Breast epithelium (tissue), 4 donors: Measurements from ENCODE around the gene PSMG1. TPM values are rescaled to one million over a fixed set of nuclear protein-coding genes. Genes with fewer than 3 reads are reported as not detected.

Source experiments
- DNase-seq, 2 donors: peaks; one replicate each; pipeline ENCODE4 v3.0.0-alpha.2; 2019; ENCODE audit warnings: low spot score in 2 of 2
- H3K27ac ChIP-seq, 2 donors: fragments of 200-600 bp; sonication (generic) in 1 of 2; one replicate each; pipeline ENCODE4 v1.5.1; 2016 to 2019; ENCODE audit warnings: mild to moderate bottlenecking in 1 of 2
- H3K27me3 ChIP-seq, 2 donors: fragments of 200-600 bp; sonication (generic) in 1 of 2; one replicate each; pipeline versions ENCODE4 v1.5.1 to v1.6.0; 2017 to 2019; ENCODE audit warnings: control low read depth in 1 of 2, mild to moderate bottlenecking in 1 of 2
- H3K36me3 ChIP-seq: fragments of 200-600 bp; one replicate; pipeline ENCODE4 v1.5.1; 2019
- H3K4me1 ChIP-seq, 2 donors: fragments of 200-600 bp; sonication (generic); one replicate each; pipeline ENCODE4 v1.5.1; 2016 to 2019; ENCODE audit warnings: control low read depth in 1 of 2
- H3K4me3 ChIP-seq, 3 donors: fragments of 200-600 bp; sonication (generic); 1 replicate in 2 of 3; 2 replicates in 1 of 3; pipeline ENCODE4 v1.5.1; 2016 to 2019; ENCODE audit warnings: mild to moderate bottlenecking in 3 of 3, moderate library complexity in 2 of 3
- H3K9me3 ChIP-seq, 2 donors: fragments of 200-600 bp; sonication (generic) in 1 of 2; one replicate each; pipeline ENCODE4 v1.5.1; 2016 to 2019; ENCODE audit warnings: control low read depth in 1 of 2
- CTCF ChIP-seq, 3 donors: fragments of 450-650 bp; IDR thresholded peaks; one replicate each; pipeline ENCODE4 v1.5.1; 2016 to 2017; ENCODE audit warnings: antibody characterized with exemption in 3 of 3, mild to moderate bottlenecking in 3 of 3, moderate library complexity in 3 of 3
- POLR2A ChIP-seq: fragments of 450-650 bp; IDR thresholded peaks from one replicate; pipeline ENCODE4 v1.6.1; 2016; ENCODE audit warnings: antibody characterized with exemption, mild to moderate bottlenecking, moderate library complexity
- POLR2AphosphoS5 ChIP-seq, 3 donors: sonication (generic); formaldehyde crosslinking; IDR thresholded peaks; one replicate each; pipeline ENCODE4 v1.6.1; 2017; ENCODE audit warnings: antibody characterized with exemption in 3 of 3
- intact Hi-C: fragments of 100-400 bp; cut with DNase I; formaldehyde crosslinking; loops from one replicate; pipeline ENCODE4 v1.15.1; 2023; ENCODE audit warnings: low total_unique reads
- total RNA-seq, 3 donors: library from RNA; depleted of rRNA; stranded (reverse); fragments of >200 nt; gene quantifications; one replicate each; pipeline ENCODE4 v1.1.0, GENCODE V29; 2016

The PSMG1 gene
- total RNA-seq, 3 donors from 2014 or later, result 19.7 to 25.9 (median 24.7) TPM

- no peaks in the 10 kb centered on the region for H3K4me1 ChIP-seq
- intact Hi-C loops, result no loop called here
These were observed 48.9 kb downstream of the PSMG1 start for GRCh38 chr21:39134288-39134810.

GRCh38 chr21:39132248-39132647, 51.0 kb downstream of the PSMG1 start:
- Histone ChIP-seq H3K4me3 (no peak overlapping the region), H3K27me3 (no peaks in the 10 kb centered on the region), H3K9me3 (peaks cover 4 to 10% of the 10 kb centered on the region in 2 donors), H3K27ac (no peak overlapping the region), H3K4me1 (no peaks in the 10 kb centered on the region), H3K36me3 (no peaks in the 10 kb centered on the region)
- DNase-seq, result no peak
- intact Hi-C loops, result no loop called here
- TF ChIP-seq POLR2AphosphoS5 (IDR thresholded peaks at IDR 0.05) (no peak), CTCF (IDR thresholded peaks at IDR 0.05) (no peak), POLR2A (no peak)

More at GRCh38 chr21:39134288-39134810, 48.9 kb downstream of the PSMG1 start:
- no peak for TF ChIP-seq POLR2AphosphoS5 (IDR thresholded peaks at IDR 0.05)
- no peak for TF ChIP-seq POLR2A
- TF ChIP-seq CTCF (IDR thresholded peaks at IDR 0.05), result no peak
- no peak overlapping the region for H3K4me3 ChIP-seq
- no peaks in the 10 kb centered on the region for H3K27me3 ChIP-seq
- H3K9me3 ChIP-seq, result peaks cover 4 to 10% of the 10 kb centered on the region in 2 donors
- H3K36me3 ChIP-seq, result no peaks in the 10 kb centered on the region
- DNase-seq, result no peak
- no peak overlapping the region for H3K27ac ChIP-seq

GRCh38 chr21:39131791-39132190, 51.5 kb downstream of the PSMG1 start:
- TF ChIP-seq CTCF (IDR thresholded peaks at IDR 0.05) (no peak), POLR2AphosphoS5 (IDR thresholded peaks at IDR 0.05) (no peak), POLR2A (no peak)
- Histone ChIP-seq H3K36me3 (no peaks in the 10 kb centered on the region), H3K27me3 (no peaks in the 10 kb centered on the region), H3K9me3 (peaks cover 4 to 10% of the 10 kb centered on the region in 2 donors), H3K4me1 (no peaks in the 10 kb centered on the region), H3K27ac (no peak overlapping the region), H3K4me3 (no peak overlapping the region)
- DNase-seq, result no peak
- intact Hi-C loops, result no loop called here

GRCh38 chr21:39127506-39127905, 55.7 kb downstream of the PSMG1 start:
- no peaks in the 10 kb centered on the region for H3K27me3 ChIP-seq
- peaks cover 14 to 24% of the 10 kb centered on the region in 2 donors for H3K9me3 ChIP-seq
- intact Hi-C loops, result loop anchor here (10.0 kb wide), 1 partner anchor 393 kb away; no protein-coding TSS in a partner anchor

More at GRCh38 chr21:39127506-39127905, 55.7 kb downstream of the PSMG1 start:
- H3K4me1 ChIP-seq, result no peaks in the 10 kb centered on the region
- H3K36me3 ChIP-seq, result no peaks in the 10 kb centered on the region
- DNase-seq, result no peak
- no peak overlapping the region for H3K4me3 ChIP-seq
- no peak overlapping the region for H3K27ac ChIP-seq
- TF ChIP-seq POLR2A, result no peak
- TF ChIP-seq CTCF (IDR thresholded peaks at IDR 0.05), result no peak
- no peak for TF ChIP-seq POLR2AphosphoS5 (IDR thresholded peaks at IDR 0.05)
